ENCODE measurements around the gene NPLOC4.
"Not testable (repeated sequence)": the region's sequence is repeated elsewhere in the genome, so short reads cannot be mapped to it uniquely, and the experiment has no call there.

NPLOC4 gene

GRCh38 chr17:81533339-81534141 lies 103.4 kb downstream of the NPLOC4 start:
- no peaks in the 10 kb centered on the region for H3K9me3 ChIP-seq (ENCODE audit: control insufficient read depth, low read depth, low read length)
- H3K27me3 ChIP-seq (ENCODE audit: control insufficient read depth, insufficient read depth, low read length), result peaks cover 36% of the 10 kb centered on the region
- no peaks in the 10 kb centered on the region for H3K36me3 ChIP-seq (ENCODE audit: control insufficient read depth, low read depth, low read length)
- no peak overlapping the region for H3K9ac ChIP-seq (ENCODE audit: low read length)
- no peaks in the 10 kb centered on the region for H3K4me1 ChIP-seq (ENCODE audit: control insufficient read depth, low read depth, low read length)
- no peak overlapping the region for H3K4me3 ChIP-seq (ENCODE audit: low read length)
- H3K27ac ChIP-seq (ENCODE audit: low read length), result no peak overlapping the region

- no peak overlapping the region for H3K9ac ChIP-seq (ENCODE audit: low read length)
- peaks cover 36% of the 10 kb centered on the region for H3K27me3 ChIP-seq (ENCODE audit: control insufficient read depth, insufficient read depth, low read length)
- no peaks in the 10 kb centered on the region for H3K4me1 ChIP-seq (ENCODE audit: control insufficient read depth, low read depth, low read length)
- H3K27ac ChIP-seq (ENCODE audit: low read length), result no peak overlapping the region
- H3K36me3 ChIP-seq (ENCODE audit: control insufficient read depth, low read depth, low read length), result no peaks in the 10 kb centered on the region
- no peaks in the 10 kb centered on the region for H3K9me3 ChIP-seq (ENCODE audit: control insufficient read depth, low read depth, low read length)
- H3K4me3 ChIP-seq (ENCODE audit: low read length), result no peak overlapping the region
Observed at GRCh38 chr17:81532490-81533287, 104.2 kb downstream of the NPLOC4 start.

- H3K4me1 ChIP-seq (ENCODE audit: control insufficient read depth, low read depth, low read length); H3K9ac ChIP-seq (ENCODE audit: low read length); H3K27ac ChIP-seq (ENCODE audit: low read length); H3K36me3 ChIP-seq (ENCODE audit: control insufficient read depth, low read depth, low read length); H3K4me3 ChIP-seq (ENCODE audit: low read length); H3K9me3 ChIP-seq (ENCODE audit: control insufficient read depth, low read depth, low read length): not testable (repeated sequence)
- peaks cover 36% of the 10 kb centered on the region for H3K27me3 ChIP-seq (ENCODE audit: control insufficient read depth, insufficient read depth, low read length)
Observed at GRCh38 chr17:81531998-81532404, 104.9 kb downstream of the NPLOC4 start.

GRCh38 chr17:81531013-81531412 lies 105.9 kb downstream of the NPLOC4 start:
- H3K27me3 ChIP-seq (ENCODE audit: control insufficient read depth, insufficient read depth, low read length), result peaks cover 32% of the 10 kb centered on the region
- H3K9ac ChIP-seq (ENCODE audit: low read length); H3K4me1 ChIP-seq (ENCODE audit: control insufficient read depth, low read depth, low read length); H3K27ac ChIP-seq (ENCODE audit: low read length); H3K4me3 ChIP-seq (ENCODE audit: low read length); H3K36me3 ChIP-seq (ENCODE audit: control insufficient read depth, low read depth, low read length); H3K9me3 ChIP-seq (ENCODE audit: control insufficient read depth, low read depth, low read length): not testable (repeated sequence)

- Histone ChIP-seq H3K36me3 (ENCODE audit: control insufficient read depth, low read depth, low read length) (no peaks in the 10 kb centered on the region), H3K27me3 (ENCODE audit: control insufficient read depth, insufficient read depth, low read length) (peaks cover 24% of the 10 kb centered on the region), H3K9ac (ENCODE audit: low read length) (no peak overlapping the region), H3K27ac (ENCODE audit: low read length) (no peak overlapping the region), H3K4me3 (ENCODE audit: low read length) (no peak overlapping the region), H3K4me1 (ENCODE audit: control insufficient read depth, low read depth, low read length) (no peaks in the 10 kb centered on the region), H3K9me3 (ENCODE audit: control insufficient read depth, low read depth, low read length) (no peaks in the 10 kb centered on the region)
Observed at GRCh38 chr17:81529437-81529803, 107.5 kb downstream of the NPLOC4 start.

GRCh38 chr17:81528651-81529436 lies 108.1 kb downstream of the NPLOC4 start:
- Histone ChIP-seq H3K4me3 (ENCODE audit: low read length) (no peak overlapping the region), H3K27me3 (ENCODE audit: control insufficient read depth, insufficient read depth, low read length) (peaks cover 19% of the 10 kb centered on the region), H3K9me3 (ENCODE audit: control insufficient read depth, low read depth, low read length) (no peaks in the 10 kb centered on the region), H3K36me3 (ENCODE audit: control insufficient read depth, low read depth, low read length) (no peaks in the 10 kb centered on the region), H3K9ac (ENCODE audit: low read length) (no peak overlapping the region), H3K27ac (ENCODE audit: low read length) (no peak overlapping the region), H3K4me1 (ENCODE audit: control insufficient read depth, low read depth, low read length) (no peaks in the 10 kb centered on the region)

- Histone ChIP-seq H3K9ac (ENCODE audit: low read length) (no peak overlapping the region), H3K27me3 (ENCODE audit: control insufficient read depth, insufficient read depth, low read length) (peaks cover 17% of the 10 kb centered on the region), H3K9me3 (ENCODE audit: control insufficient read depth, low read depth, low read length) (no peaks in the 10 kb centered on the region), H3K4me3 (ENCODE audit: low read length) (no peak overlapping the region), H3K4me1 (ENCODE audit: control insufficient read depth, low read depth, low read length) (no peaks in the 10 kb centered on the region), H3K27ac (ENCODE audit: low read length) (no peak overlapping the region), H3K36me3 (ENCODE audit: control insufficient read depth, low read depth, low read length) (no peaks in the 10 kb centered on the region)
Observed at GRCh38 chr17:81528384-81528650, 108.6 kb downstream of the NPLOC4 start.

GRCh38 chr17:81527591-81528383 lies 109.1 kb downstream of the NPLOC4 start, which contains the start of gene FSCN2:
Gene FSCN2, plus strand, starts transcription at chr17:81528377. Its CDS starts 155 bp downstream, at chr17:81528532.
- H3K4me3 ChIP-seq (ENCODE audit: low read length), result no peak within 1 kb of the TSS
- no peak within 1 kb of the TSS for H3K27ac ChIP-seq (ENCODE audit: low read length)
- H3K27me3 ChIP-seq (ENCODE audit: control insufficient read depth, insufficient read depth, low read length), result peaks cover 19% of the 10 kb centered on the region
- H3K9me3 ChIP-seq (ENCODE audit: control insufficient read depth, low read depth, low read length), result no peaks in the 10 kb centered on the region
- no peak within 1 kb of the TSS for H3K9ac ChIP-seq (ENCODE audit: low read length)
- no peaks in the 10 kb centered on the region for H3K36me3 ChIP-seq (ENCODE audit: control insufficient read depth, low read depth, low read length)
- H3K4me1 ChIP-seq (ENCODE audit: control insufficient read depth, low read depth, low read length), result no peaks in the 10 kb centered on the region

GRCh38 chr17:81526662-81527571 lies 110.0 kb downstream of the NPLOC4 start:
- peaks cover 28% of the 10 kb centered on the region for H3K27me3 ChIP-seq (ENCODE audit: control insufficient read depth, insufficient read depth, low read length)
- H3K36me3 ChIP-seq (ENCODE audit: control insufficient read depth, low read depth, low read length), result no peaks in the 10 kb centered on the region
- no peaks in the 10 kb centered on the region for H3K9me3 ChIP-seq (ENCODE audit: control insufficient read depth, low read depth, low read length)
- no peak overlapping the region for H3K4me3 ChIP-seq (ENCODE audit: low read length)
- H3K27ac ChIP-seq (ENCODE audit: low read length), result no peak overlapping the region
- H3K4me1 ChIP-seq (ENCODE audit: control insufficient read depth, low read depth, low read length), result no peaks in the 10 kb centered on the region
- no peak overlapping the region for H3K9ac ChIP-seq (ENCODE audit: low read length)

GRCh38 chr17:81524865-81525159 lies 112.1 kb downstream of the NPLOC4 start:
- Histone ChIP-seq H3K27me3 (ENCODE audit: control insufficient read depth, insufficient read depth, low read length) (peaks cover 38% of the 10 kb centered on the region), H3K36me3 (ENCODE audit: control insufficient read depth, low read depth, low read length) (no peaks in the 10 kb centered on the region), H3K9me3 (ENCODE audit: control insufficient read depth, low read depth, low read length) (no peaks in the 10 kb centered on the region), H3K4me1 (ENCODE audit: control insufficient read depth, low read depth, low read length) (peaks cover 1% of the 10 kb centered on the region), H3K27ac (ENCODE audit: low read length) (no peak overlapping the region), H3K4me3 (ENCODE audit: low read length) (no peak overlapping the region), H3K9ac (ENCODE audit: low read length) (no peak overlapping the region)

Measured in iPS-18a (cell line).